HCT116 (cell line): Measurements from ENCODE around the gene RPS6KA2. TPM values are rescaled to one million over a fixed set of nuclear protein-coding genes. Genes with fewer than 3 reads are reported as not detected.

Experiments used
- ATAC-seq: fragments of 200-7000 bp; cut with Tn5 transposase; 2 replicates; pipeline ENCODE4 v1.9.1; 2020; ENCODE audit warnings: mild to moderate bottlenecking, moderate library complexity
- BruUV-seq: library from RNA; stranded (reverse); fragments of 400-500 nt; replicated peaks from 2 replicates; lab custom pipeline; 2021; lab: Mats Ljungman, UMichigan
- CTCF ChIA-PET: fragments of 300-600 bp; sonication (Branson Sonifier 250); formaldehyde crosslinking; loops from one replicate; lab custom pipeline; 2021; ENCODE audit warnings: antibody characterized with exemption; lab: Charles Lee
- POLR2A ChIA-PET: fragments of 300-600, 350-600 bp; sonication (Branson Sonifier 250); formaldehyde crosslinking; loops from one replicate; lab custom pipeline; 2021; ENCODE audit warnings: antibody characterized with exemption; lab: Charles Lee
- RAD21 ChIA-PET, 2 experiments: fragments of 300-600 bp; sonication (Branson Sonifier 250); formaldehyde crosslinking; loops; one replicate each; lab custom pipeline; 2023; ENCODE audit warnings: low total read pairs in 2 of 2; ENCODE audit not compliant: uncharacterized antibody in 2 of 2, unreplicated experiment in 2 of 2, low non-redundant PET in 1 of 2; lab: Charles Lee
- DNase-seq: peaks from one replicate; pipeline ENCODE4 v3.0.0-alpha.2; 2010; ENCODE audit warnings: low read depth, low spot score
- H2AFZ ChIP-seq: fragments of 200-600 bp; shearing (Covaris generic), sonication (generic); 2 replicates; pipeline ENCODE4 v1.6.1; 2017; ENCODE audit warnings: low read depth, mixed run types, mixed read lengths, antibody characterized with exemption, low read length; ENCODE audit not compliant: poor library complexity, severe bottlenecking
- H3K27ac ChIP-seq: 2 replicates; pipeline ENCODE4 v1.5.1; 2012; ENCODE audit warnings: low read depth, low read length
- H3K27me3 ChIP-seq: fragments of 200-600 bp; sonication (generic); 2 replicates; pipeline ENCODE4 v1.6.1; 2016; ENCODE audit warnings: mixed run types, low read length, mixed read lengths; ENCODE audit not compliant: insufficient read depth
- H3K36me3 ChIP-seq, 2 experiments: fragments of 200-500 bp in 1 of 2; fragments of 200-600 bp in 1 of 2; sonication (Bioruptor generic) in 1 of 2; sonication (generic) in 1 of 2; 2 replicates each; pipeline versions ENCODE4 v1.5.1 to v1.6.1; 2014 to 2016; ENCODE audit warnings: low read length in 2 of 2, inconsistent platforms in 1 of 2, mixed read lengths in 1 of 2, mixed run types in 1 of 2; ENCODE audit not compliant: insufficient read depth in 2 of 2, control insufficient read depth in 1 of 2
- H3K4me1 ChIP-seq, 2 experiments: fragments of 200-600 bp in 1 of 2; sonication (generic) in 1 of 2; 2 replicates each; pipeline versions ENCODE4 v1.5.1 to v1.6.1; 2012 to 2017; ENCODE audit warnings: low read length in 2 of 2, inconsistent platforms in 1 of 2, mild to moderate bottlenecking in 1 of 2, mixed read lengths in 1 of 2, mixed run types in 1 of 2, moderate library complexity in 1 of 2; ENCODE audit not compliant: insufficient read depth in 2 of 2, control insufficient read depth in 1 of 2
- H3K4me2 ChIP-seq: fragments of 200-600 bp; sonication (generic); 2 replicates; pipeline ENCODE4 v1.6.1; 2017; ENCODE audit warnings: mixed run types, low read length, mixed read lengths
- H3K4me3 ChIP-seq, 2 experiments: fragments of 200-600 bp in 1 of 2; sonication (generic) in 1 of 2; replicated peaks in 1 of 2; 2 replicates each; pipeline ENCODE4 v1.5.1; 2011 to 2016; ENCODE audit warnings: low read length in 2 of 2, control low read depth in 1 of 2, low read depth in 1 of 2, mild to moderate bottlenecking in 1 of 2, mixed read lengths in 1 of 2, mixed run types in 1 of 2
- H3K79me2 ChIP-seq: fragments of 200-600 bp; sonication (generic); 2 replicates; pipeline ENCODE4 v1.6.1; 2017; ENCODE audit warnings: mild to moderate bottlenecking, mixed run types, low read length, moderate library complexity, mixed read lengths; ENCODE audit not compliant: insufficient read depth
- H3K9ac ChIP-seq: fragments of 200-600 bp; sonication (generic); 2 replicates; pipeline ENCODE4 v1.6.1; 2016; ENCODE audit warnings: low read length, mixed read lengths
- H3K9me2 ChIP-seq: fragments of 200-600 bp; sonication (generic), shearing (Covaris generic); 2 replicates; pipeline ENCODE4 v1.6.1; 2017; ENCODE audit warnings: mixed run types, mild to moderate bottlenecking, moderate library complexity; ENCODE audit not compliant: insufficient read depth
- H3K9me3 ChIP-seq, 2 experiments: fragments of 200-500 bp in 1 of 2; fragments of 200-600 bp in 1 of 2; sonication (Bioruptor generic) in 1 of 2; sonication (generic) in 1 of 2; 2 replicates each; pipeline ENCODE4 v1.6.1; 2014 to 2017; ENCODE audit warnings: low read length in 2 of 2, mixed read lengths in 2 of 2, inconsistent platforms in 1 of 2, low read depth in 1 of 2, mild to moderate bottlenecking in 1 of 2, mixed run types in 1 of 2, moderate library complexity in 1 of 2; ENCODE audit not compliant: control insufficient read depth in 1 of 2, insufficient read depth in 1 of 2
- H4K20me1 ChIP-seq: fragments of 200-600 bp; sonication (generic), shearing (Covaris generic); 2 replicates; pipeline ENCODE4 v1.6.1; 2017; ENCODE audit warnings: mixed run types, mild to moderate bottlenecking, moderate library complexity; ENCODE audit not compliant: insufficient read depth
- CBX3 ChIP-seq: IDR thresholded peaks from 2 replicates; pipeline ENCODE4 v1.6.1; 2012; ENCODE audit warnings: low read depth
- EZH2 ChIP-seq: fragments of 200-600 bp; sonication (generic); IDR thresholded peaks from 2 replicates; pipeline ENCODE4 v1.6.1; 2017; ENCODE audit warnings: antibody characterized with exemption, mixed run types
- EZH2phosphoT487 ChIP-seq: fragments of 200-600 bp; IDR thresholded peaks from 2 replicates; pipeline ENCODE4 v1.6.1; 2018; ENCODE audit warnings: antibody characterized with exemption, borderline replicate concordance
- FOSL1 ChIP-seq: IDR thresholded peaks from 2 replicates; pipeline ENCODE4 v1.6.1; 2012; ENCODE audit warnings: low read depth
- POLR2A ChIP-seq: IDR thresholded peaks from 2 replicates; pipeline ENCODE4 v1.7.0; 2011; ENCODE audit warnings: borderline replicate concordance; ENCODE audit not compliant: insufficient read depth, insufficient read length; ENCODE audit errors: extremely low read depth
- SP1 ChIP-seq: IDR thresholded peaks from 2 replicates; pipeline ENCODE4 v1.6.1; 2012; ENCODE audit warnings: low read depth
- SRF ChIP-seq: IDR thresholded peaks from 2 replicates; pipeline ENCODE4 v1.6.1; 2012; ENCODE audit warnings: low read depth
- TCF7L2 ChIP-seq: IDR thresholded peaks from 2 replicates; pipeline ENCODE4 v1.7.0; 2011; ENCODE audit warnings: borderline replicate concordance, inconsistent platforms; ENCODE audit not compliant: insufficient read depth, insufficient read length; ENCODE audit errors: extremely low read depth
- ZNF274 ChIP-seq: fragments of 200-500 bp; sonication (Bioruptor generic); IDR thresholded peaks from 2 replicates; pipeline ENCODE4 v1.6.1; 2014; ENCODE audit warnings: mild to moderate bottlenecking, low read depth, low read length, inconsistent platforms
- intact Hi-C: fragments of 100-400 bp; cut with micrococcal nuclease; formaldehyde crosslinking; loops from 2 replicates; pipeline ENCODE4 v1.10.0; 2022
- total RNA-seq: library from RNA; stranded (reverse); gene quantifications from one replicate; pipeline ENCODE4 v1.2.1, GENCODE V29; 2021; ENCODE audit not compliant: unreplicated experiment

Gene RPS6KA2
- total RNA-seq, 1 experiment from 2014 or later, result 8.5 TPM

- RAD21 ChIA-PET, result no interaction called here
These were observed 47.7 kb downstream of the RPS6KA2 start for GRCh38 chr6:166579237-166579850.

GRCh38 chr6:166578536-166579236 lies 48.4 kb downstream of the RPS6KA2 start:
- Histone ChIP-seq H3K27me3 (no peaks in the 10 kb centered on the region), H2AFZ (no peak overlapping the region), H3K4me2 (no peak overlapping the region), H3K36me3 (no peaks in the 10 kb centered on the region), H3K9me2 (no peaks in the 10 kb centered on the region), H3K27ac (no peak overlapping the region), H3K79me2 (no peaks in the 10 kb centered on the region), H3K9me3 (no peaks in the 10 kb centered on the region), H4K20me1 (no peaks in the 10 kb centered on the region), H3K4me1 (no peaks in the 10 kb centered on the region), H3K9ac (no peak overlapping the region), H3K4me3 (no peak overlapping the region)
- DNase-seq (no peak), ATAC-seq (no peak)
- ChIA-PET RAD21 (no interaction called here), POLR2A (no interaction called here), CTCF (no interaction called here)
- TF ChIP-seq EZH2phosphoT487, result no peak
- TF ChIP-seq CBX3, result no peak
- TF ChIP-seq FOSL1, result no peak
- intact Hi-C loops, result no loop called here
- BruUV-seq, result no TSS peak

More at GRCh38 chr6:166579237-166579850, 47.7 kb downstream of the RPS6KA2 start:
- Histone ChIP-seq H3K36me3 (no peaks in the 10 kb centered on the region), H2AFZ (no peak overlapping the region), H3K9me2 (no peaks in the 10 kb centered on the region), H3K27me3 (no peaks in the 10 kb centered on the region), H3K79me2 (no peaks in the 10 kb centered on the region), H3K9ac (no peak overlapping the region), H3K4me2 (no peak overlapping the region), H3K27ac (no peak overlapping the region), H3K9me3 (no peaks in the 10 kb centered on the region), H3K4me1 (no peaks in the 10 kb centered on the region), H3K4me3 (no peak overlapping the region), H4K20me1 (no peaks in the 10 kb centered on the region)
- no peak for TF ChIP-seq ZNF274
- TF ChIP-seq TCF7L2, result no peak
- no peak for TF ChIP-seq POLR2A
- TF ChIP-seq SRF, result no peak
- TF ChIP-seq SP1, result no peak
- TF ChIP-seq CBX3, result no peak
- TF ChIP-seq EZH2, result no peak
- ChIA-PET CTCF (no interaction called here), POLR2A (no interaction called here)
- DNase-seq, result no peak
- intact Hi-C loops, result no loop called here
- ATAC-seq, result no peak
- BruUV-seq, result no TSS peak
